Measurements from ENCODE around the gene MANSC1. TPM values are rescaled to one million over a fixed set of nuclear protein-coding genes. Genes with fewer than 3 reads are reported as not detected.

The MANSC1 gene
- total RNA-seq, 1 donor from 2014 or later = 0.54 TPM

- intact Hi-C loops (cut with micrococcal nuclease) = no loop called here
Observed at GRCh38 chr12:12366701-12367481, 16.8 kb upstream of the MANSC1 start.

GRCh38 chr12:12365931-12366431, 15.9 kb upstream of the MANSC1 start:
- intact Hi-C loops (cut with micrococcal nuclease) = no loop called here

GRCh38 chr12:12365446-12365802, 15.4 kb upstream of the MANSC1 start:
- intact Hi-C loops (cut with micrococcal nuclease) = no loop called here

GRCh38 chr12:12364787-12365445, 14.9 kb upstream of the MANSC1 start:
- intact Hi-C loops (cut with micrococcal nuclease) = no loop called here

- intact Hi-C loops (cut with micrococcal nuclease) = loop anchor here (10.0 kb wide), 1 partner anchor 836 kb away; the partner anchor contains the start of gene EMP1
Observed at GRCh38 chr12:12358528-12358927, 8.5 kb upstream of the MANSC1 start.

- intact Hi-C loops (cut with micrococcal nuclease) = loop anchor here (1.0 to 10.0 kb wide), 17 partner anchors 18 to 1187 kb away; partner anchors contain the start of genes DDX47, EMP1, ETV6 and GPR19
Observed at GRCh38 chr12:12357719-12358461, 7.8 kb upstream of the MANSC1 start.

GRCh38 chr12:12356896-12357718, 7.1 kb upstream of the MANSC1 start, which contains the start of gene BORCS5:
Gene BORCS5, plus strand, starts transcription at chr12:12357078. Its CDS starts 374 bp downstream, at chr12:12357452.
- intact Hi-C loops (cut with micrococcal nuclease) = loop anchor here (1.0 to 10.0 kb wide), 17 partner anchors 19 to 1186 kb away; partner anchors contain the start of genes DDX47, EMP1, ETV6 and GPR19

- intact Hi-C loops (cut with micrococcal nuclease) = loop anchor here (2.0 to 10.0 kb wide), 5 partner anchors 22 to 838 kb away; partner anchors contain the start of genes EMP1 and HEBP1
Observed at GRCh38 chr12:12356467-12356895, 6.4 kb upstream of the MANSC1 start.

GRCh38 chr12:12353807-12354206, 3.8 kb upstream of the MANSC1 start:
- intact Hi-C loops (cut with micrococcal nuclease) = loop anchor here (10.0 kb wide), 1 partner anchor 841 kb away; the partner anchor contains the start of gene EMP1

- intact Hi-C loops (cut with micrococcal nuclease) = loop anchor here (10.0 kb wide), 1 partner anchor 842 kb away; the partner anchor contains the start of gene EMP1
Observed at GRCh38 chr12:12353276-12353675, 3.2 kb upstream of the MANSC1 start.

- intact Hi-C loops (cut with micrococcal nuclease) = loop anchor here (10.0 kb wide), 1 partner anchor 843 kb away; the partner anchor contains the start of gene EMP1
Observed at GRCh38 chr12:12351468-12352185, 1.6 kb upstream of the MANSC1 start.

- intact Hi-C loops (cut with micrococcal nuclease) = loop anchor here (10.0 kb wide), 1 partner anchor 844 kb away; the partner anchor contains the start of gene EMP1
Observed at GRCh38 chr12:12350868-12351463, 924 bp upstream of the MANSC1 start.

- intact Hi-C loops (cut with micrococcal nuclease) = no loop called here
Observed at GRCh38 chr12:12338527-12339168, 11.4 kb downstream of the MANSC1 start.

- intact Hi-C loops (cut with micrococcal nuclease) = no loop called here
Observed at GRCh38 chr12:12336511-12336910, 13.5 kb downstream of the MANSC1 start.

GRCh38 chr12:12336049-12336411, 14.0 kb downstream of the MANSC1 start:
- intact Hi-C loops (cut with micrococcal nuclease) = no loop called here

- intact Hi-C loops (cut with micrococcal nuclease) = loop anchor here (1.0 to 5.0 kb wide), 9 partner anchors 22 to 848 kb away; partner anchors contain the start of genes BCL2L14 and BORCS5
Observed at GRCh38 chr12:12334367-12335040, 15.5 kb downstream of the MANSC1 start.

- intact Hi-C loops (cut with micrococcal nuclease) = loop anchor here (1.0 to 5.0 kb wide), 9 partner anchors 23 to 847 kb away; partner anchors contain the start of genes BCL2L14 and BORCS5
Observed at GRCh38 chr12:12333407-12334366, 16.4 kb downstream of the MANSC1 start.
